Measurements from ENCODE around the gene MDC1.

- TF ChIP-seq EZH2phosphoT487 (IDR thresholded peaks at IDR 0.05; ENCODE audit: insufficient read depth, low read depth) (no peak), EZH2 (IDR thresholded peaks at IDR 0.05; ENCODE audit: insufficient read depth, poor library complexity, severe bottlenecking) (no peak)
These were observed 46.1 kb upstream of the MDC1 start for GRCh38 chr6:30763155-30763617.
